Osteoblast (primary cell): Measurements from ENCODE around the gene NEDD4L. TPM values are rescaled to one million over a fixed set of nuclear protein-coding genes. Genes with fewer than 3 reads are reported as not detected.

Experiments
- DNase-seq: peaks from one replicate; pipeline ENCODE4 v3.0.0; 2011; ENCODE audit warnings: low spot score, mixed read lengths; ENCODE audit not compliant: insufficient read length; ENCODE audit errors: missing footprints
- H2AFZ ChIP-seq: 2 replicates; pipeline ENCODE4 v1.6.0; 2011; ENCODE audit warnings: mild to moderate bottlenecking, low read length
- H3K27ac ChIP-seq: 2 replicates; pipeline ENCODE4 v1.5.1; 2011; ENCODE audit warnings: mild to moderate bottlenecking, low read depth, low read length, moderate library complexity
- H3K27me3 ChIP-seq: 2 replicates; pipeline ENCODE4 v1.6.0; 2012; ENCODE audit warnings: mild to moderate bottlenecking, control low read depth, inconsistent platforms, low read length, moderate library complexity; ENCODE audit not compliant: insufficient read depth
- H3K36me3 ChIP-seq: 2 replicates; pipeline ENCODE4 v1.5.1; 2011; ENCODE audit warnings: mild to moderate bottlenecking, low read length, control low read depth, moderate library complexity; ENCODE audit not compliant: insufficient read depth
- H3K4me1 ChIP-seq: 2 replicates; pipeline ENCODE4 v1.5.1; 2011; ENCODE audit warnings: mild to moderate bottlenecking, low read length, control low read depth, moderate library complexity; ENCODE audit not compliant: insufficient read depth
- H3K4me2 ChIP-seq: 2 replicates; pipeline ENCODE4 v1.6.0; 2011; ENCODE audit warnings: mild to moderate bottlenecking, low read length; ENCODE audit not compliant: insufficient read depth
- H3K4me3 ChIP-seq: fragments of 200-600 bp; sonication (generic); 3 replicates; pipeline ENCODE4 v1.5.1; 2012; ENCODE audit warnings: mild to moderate bottlenecking, low read length, inconsistent platforms; ENCODE audit not compliant: insufficient read depth
- H3K79me2 ChIP-seq: 2 replicates; pipeline ENCODE4 v1.6.0; 2012; ENCODE audit warnings: mild to moderate bottlenecking, low read length, control low read depth, inconsistent platforms; ENCODE audit not compliant: insufficient read depth
- H3K9me3 ChIP-seq: 2 replicates; pipeline ENCODE4 v1.5.1; 2011; ENCODE audit warnings: low read depth, low read length, control low read depth
- H4K20me1 ChIP-seq: 2 replicates; pipeline ENCODE4 v1.6.0; 2012; ENCODE audit warnings: mild to moderate bottlenecking, low read length, control low read depth; ENCODE audit not compliant: insufficient read depth
- total RNA-seq: library from RNA; depleted of rRNA; stranded (reverse); fragments of >200 nt; gene quantifications from 2 replicates; pipeline ENCODE4 v1.2.3, GENCODE V29; 2012
- TF ChIP-seq, protein P1 (sequence below): IDR thresholded peaks from 2 replicates; pipeline ENCODE4 v1.5.1; 2011; ENCODE audit warnings: mild to moderate bottlenecking, low read depth, low read length, moderate library complexity; ENCODE audit errors: extremely low read depth

NEDD4L gene
- total RNA-seq, 1 donor = 30.0 TPM

DNA sequence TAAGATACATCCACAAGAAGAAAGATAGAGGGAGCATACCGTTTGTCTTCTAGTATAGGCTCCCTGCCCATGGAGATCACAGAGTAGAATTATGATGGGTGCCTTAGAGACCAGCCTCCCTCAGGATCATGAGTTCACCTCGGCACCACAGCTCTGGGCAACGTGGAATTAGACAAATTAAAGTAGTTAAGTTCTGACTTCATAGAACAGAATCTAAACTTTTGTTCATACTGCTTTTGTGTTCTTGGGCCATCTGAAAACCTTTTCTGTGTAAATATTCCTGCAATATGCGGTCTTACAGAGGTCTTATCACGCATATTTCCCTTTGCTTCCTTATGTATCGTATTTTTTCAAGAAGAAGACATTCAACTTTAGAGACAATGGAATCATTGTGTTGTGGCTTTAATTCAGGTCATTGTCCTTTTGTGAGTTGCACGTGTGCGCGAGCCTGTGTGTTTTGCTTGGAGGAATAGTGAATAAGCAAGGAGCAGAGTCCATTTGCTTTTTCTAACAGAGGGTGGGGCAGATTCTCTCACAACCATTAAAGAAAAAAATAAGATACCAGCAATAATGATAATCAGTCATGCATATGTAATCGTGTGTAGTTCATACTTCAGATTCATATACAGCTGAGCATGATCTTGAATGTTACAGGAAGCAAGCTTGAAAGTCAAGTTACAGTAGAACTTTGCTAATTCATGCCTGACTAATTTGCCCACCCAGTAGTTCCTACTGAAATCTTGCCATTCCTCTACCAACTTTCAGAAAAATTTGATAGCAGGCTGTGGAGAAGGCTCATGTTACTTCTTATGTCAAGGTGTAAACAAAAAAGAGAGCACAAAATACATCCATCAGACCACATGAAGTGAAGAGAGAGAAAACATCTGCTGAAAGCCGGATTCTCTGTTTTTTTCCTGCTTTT, 243.6 kb downstream of the NEDD4L start:
- H2AFZ ChIP-seq = no peak overlapping the region
- H3K27ac ChIP-seq = no peak overlapping the region
- no peak overlapping the region for H3K4me3 ChIP-seq
- H3K36me3 ChIP-seq = no peaks in the 10 kb centered on the region
- no peaks in the 10 kb centered on the region for H3K9me3 ChIP-seq
- H3K4me1 ChIP-seq = peaks cover 22% of the 10 kb centered on the region
- peak; percentile 22 for DNase-seq
- peaks cover 5% of the 10 kb centered on the region for H4K20me1 ChIP-seq
- TF ChIP-seq, protein P1, sequence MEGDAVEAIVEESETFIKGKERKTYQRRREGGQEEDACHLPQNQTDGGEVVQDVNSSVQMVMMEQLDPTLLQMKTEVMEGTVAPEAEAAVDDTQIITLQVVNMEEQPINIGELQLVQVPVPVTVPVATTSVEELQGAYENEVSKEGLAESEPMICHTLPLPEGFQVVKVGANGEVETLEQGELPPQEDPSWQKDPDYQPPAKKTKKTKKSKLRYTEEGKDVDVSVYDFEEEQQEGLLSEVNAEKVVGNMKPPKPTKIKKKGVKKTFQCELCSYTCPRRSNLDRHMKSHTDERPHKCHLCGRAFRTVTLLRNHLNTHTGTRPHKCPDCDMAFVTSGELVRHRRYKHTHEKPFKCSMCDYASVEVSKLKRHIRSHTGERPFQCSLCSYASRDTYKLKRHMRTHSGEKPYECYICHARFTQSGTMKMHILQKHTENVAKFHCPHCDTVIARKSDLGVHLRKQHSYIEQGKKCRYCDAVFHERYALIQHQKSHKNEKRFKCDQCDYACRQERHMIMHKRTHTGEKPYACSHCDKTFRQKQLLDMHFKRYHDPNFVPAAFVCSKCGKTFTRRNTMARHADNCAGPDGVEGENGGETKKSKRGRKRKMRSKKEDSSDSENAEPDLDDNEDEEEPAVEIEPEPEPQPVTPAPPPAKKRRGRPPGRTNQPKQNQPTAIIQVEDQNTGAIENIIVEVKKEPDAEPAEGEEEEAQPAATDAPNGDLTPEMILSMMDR = no peak
- H3K4me2 ChIP-seq = no peak overlapping the region
- peaks cover 12% of the 10 kb centered on the region for H3K79me2 ChIP-seq
- H3K27me3 ChIP-seq = peaks cover 5% of the 10 kb centered on the region

DNA sequence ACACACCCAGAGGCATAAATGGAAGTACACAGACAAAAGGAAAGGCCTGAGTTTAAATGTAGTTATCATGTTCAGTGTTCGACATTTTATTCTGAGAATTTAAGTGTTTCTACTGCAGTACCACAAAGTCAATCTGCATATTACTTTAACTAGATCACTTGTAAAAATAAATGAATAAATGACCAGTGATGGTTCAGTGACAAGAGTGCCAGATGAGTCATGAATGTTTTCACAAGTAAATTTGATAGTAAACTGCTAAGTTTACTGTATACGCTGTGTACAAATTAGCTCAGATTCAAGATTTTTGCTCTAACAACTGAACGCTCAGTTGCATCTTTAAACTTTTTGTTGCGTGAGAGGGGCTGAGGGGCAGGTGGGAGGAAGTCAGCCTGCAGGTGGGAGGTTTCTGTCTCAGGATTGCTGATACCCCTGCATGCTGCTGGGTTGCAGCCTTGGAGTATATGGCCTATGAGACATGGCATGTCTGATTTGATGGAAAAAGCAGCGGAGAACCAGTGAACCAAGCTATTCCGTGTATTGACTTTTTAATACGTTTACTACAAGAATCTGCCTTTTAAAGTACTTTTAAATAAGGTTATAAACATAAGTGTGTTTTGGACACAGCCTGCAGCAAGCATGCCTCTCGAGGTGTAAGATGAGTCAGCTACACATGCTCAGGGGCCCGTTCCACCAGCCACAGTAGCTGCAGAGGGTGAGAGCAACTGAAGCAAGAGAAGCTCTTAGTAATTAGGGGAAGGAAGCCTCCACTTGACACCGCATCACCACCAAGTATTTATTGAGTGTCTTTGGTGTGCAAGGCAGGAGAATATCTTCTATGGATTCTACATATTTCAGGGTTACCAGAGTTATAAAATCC, 245.1 kb downstream of the NEDD4L start:
- Histone ChIP-seq H3K4me1 (peaks cover 22% of the 10 kb centered on the region), H2AFZ (no peak overlapping the region), H4K20me1 (peaks cover 5% of the 10 kb centered on the region), H3K27me3 (no peaks in the 10 kb centered on the region), H3K79me2 (peaks cover 12% of the 10 kb centered on the region), H3K27ac (no peak overlapping the region), H3K4me3 (no peak overlapping the region), H3K9me3 (no peaks in the 10 kb centered on the region), H3K4me2 (peak overlapping the region; percentile 7), H3K36me3 (no peaks in the 10 kb centered on the region)
- DNase-seq = no peak
- TF ChIP-seq, protein P1 = no peak

DNA sequence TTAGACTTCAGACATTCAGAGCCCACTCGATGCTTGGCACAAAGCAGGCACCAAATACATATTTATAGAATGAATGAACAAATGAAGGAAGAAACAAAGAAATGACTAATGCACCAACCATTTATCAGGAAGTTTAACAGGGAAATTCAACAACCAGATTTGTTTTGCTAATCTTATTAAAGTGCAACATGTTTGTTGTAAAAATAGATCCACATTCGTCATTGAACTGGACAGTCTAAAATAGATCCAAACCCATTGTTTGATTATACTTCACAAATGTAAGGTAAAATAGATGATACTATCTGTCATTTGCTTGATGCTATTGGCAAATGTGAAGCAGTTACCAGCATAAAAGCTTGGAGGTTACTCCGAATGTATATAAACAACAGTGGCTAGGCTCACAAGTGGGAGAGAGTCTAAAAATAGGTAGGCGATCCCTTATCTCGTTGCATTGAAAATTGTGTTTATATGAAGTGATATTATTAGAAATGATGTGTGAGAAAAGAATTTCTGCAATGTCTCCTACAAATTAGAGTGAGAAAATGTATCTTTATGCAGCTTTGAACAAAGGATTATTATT, 246.2 kb downstream of the NEDD4L start:
- Histone ChIP-seq H3K27me3 (no peaks in the 10 kb centered on the region), H2AFZ (no peak overlapping the region), H3K27ac (peak overlapping the region; percentile 28), H3K9me3 (no peaks in the 10 kb centered on the region), H3K4me2 (peak overlapping the region; percentile 45), H3K4me1 (peaks cover 22% of the 10 kb centered on the region), H3K36me3 (no peaks in the 10 kb centered on the region), H3K4me3 (no peak overlapping the region), H3K79me2 (peaks cover 12% of the 10 kb centered on the region), H4K20me1 (peaks cover 5% of the 10 kb centered on the region)
- TF ChIP-seq, protein P1 = no peak
- peak; percentile 27 for DNase-seq
